HFFc6 (cell line): ENCODE data around the gene NUBP2. TPM values are rescaled to one million over a fixed set of nuclear protein-coding genes. Genes with fewer than 3 reads are reported as not detected.

Experiments
- DNase-seq: peaks from one replicate; pipeline ENCODE4 v3.0.0-alpha.2; 2018
- H3K27ac Mint-ChIP-seq: 2 replicates; pipeline ENCODE4 v1.8.0; 2020; ENCODE audit warnings: mild to moderate bottlenecking, mixed read lengths
- H3K27me3 Mint-ChIP-seq: 2 replicates; pipeline ENCODE4 v1.8.0; 2021; ENCODE audit warnings: mild to moderate bottlenecking, moderate library complexity, mixed read lengths; ENCODE audit not compliant: insufficient read depth
- H3K36me3 Mint-ChIP-seq: 2 replicates; pipeline ENCODE4 v1.8.0; 2021; ENCODE audit warnings: low read depth, mixed read lengths
- H3K4me1 Mint-ChIP-seq: 2 replicates; pipeline ENCODE4 v1.8.0; 2020; ENCODE audit warnings: low read depth, mixed read lengths
- H3K4me3 Mint-ChIP-seq: 2 replicates; pipeline ENCODE4 v1.8.0; 2020; ENCODE audit warnings: mild to moderate bottlenecking, moderate library complexity, mixed read lengths
- H3K9me3 Mint-ChIP-seq: 2 replicates; pipeline ENCODE4 v1.8.0; 2020; ENCODE audit warnings: mild to moderate bottlenecking, mixed read lengths
- total RNA-seq, 6 experiments: library from RNA; stranded (reverse); fragmentation: NEBNext Ultra II Directional; extraction: Animal tissue kit (Norgen Biotek cat#: 25700); gene quantifications; 2 replicates in 1 of 6; 3 replicates in 5 of 6; pipeline ENCODE4 v1.2.3, GENCODE V29; 2021
- TF ChIP-seq, protein P1 (sequence below): fragments of 200-600 bp; sonication (generic); IDR thresholded peaks from 2 replicates; pipeline ENCODE4 v1.5.0; 2021; ENCODE audit warnings: antibody characterized with exemption, mild to moderate bottlenecking

The NUBP2 gene
- total RNA-seq, 6 experiments from 2014 or later, result 41.5 to 53.8 (median 43.5) TPM

DNA sequence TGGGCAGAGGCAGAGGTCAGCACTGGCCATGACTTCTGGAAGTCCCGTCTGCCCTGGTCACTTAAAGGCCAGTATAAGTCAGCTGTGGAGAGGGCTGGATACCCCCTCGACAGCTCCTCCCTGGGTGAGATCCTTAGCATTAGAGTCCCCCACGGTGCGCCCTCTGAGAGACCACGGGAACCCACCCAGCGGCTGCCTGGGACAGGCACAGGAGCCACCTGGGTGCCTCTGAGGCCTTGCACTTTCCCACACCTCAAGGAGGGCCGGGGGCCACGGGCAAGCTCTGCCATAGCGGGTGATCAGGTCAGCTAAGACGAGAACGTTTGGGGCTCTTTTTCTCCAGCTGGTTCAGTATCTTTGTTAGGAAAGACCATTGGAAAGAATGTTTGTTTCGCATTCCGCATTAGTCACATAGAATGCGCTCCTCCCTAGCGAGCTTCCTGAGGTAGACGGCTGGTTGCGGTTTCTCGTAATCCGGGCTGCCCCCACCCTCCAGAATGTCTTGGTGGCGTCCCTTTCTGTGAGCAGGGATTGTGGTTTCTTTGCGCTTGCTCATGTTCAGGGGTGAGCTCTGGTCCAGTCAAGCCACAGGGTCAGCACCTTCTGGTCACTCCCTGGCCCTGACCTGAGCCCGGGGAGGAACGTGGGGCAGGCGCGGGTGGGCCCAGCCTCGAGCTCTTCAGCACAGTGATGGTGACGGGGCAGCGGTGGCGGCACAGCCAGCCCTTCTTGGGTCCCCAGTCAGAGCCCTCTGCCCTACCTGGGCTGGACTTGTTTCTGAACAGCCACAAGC, 36.7 kb upstream of the NUBP2 start:
- Mint-ChIP-seq H3K36me3 (peaks cover 5% of the 10 kb centered on the region), H3K9me3 (no peaks in the 10 kb centered on the region), H3K4me3 (peak overlapping the region; percentile 82), H3K27ac (peak overlapping the region; percentile 96), H3K27me3 (peaks cover 2% of the 10 kb centered on the region; the same call in 1 of the 2 replicates), H3K4me1 (peaks cover 28% of the 10 kb centered on the region)
- DNase-seq, result peak; percentile 77
- TF ChIP-seq, protein P1, sequence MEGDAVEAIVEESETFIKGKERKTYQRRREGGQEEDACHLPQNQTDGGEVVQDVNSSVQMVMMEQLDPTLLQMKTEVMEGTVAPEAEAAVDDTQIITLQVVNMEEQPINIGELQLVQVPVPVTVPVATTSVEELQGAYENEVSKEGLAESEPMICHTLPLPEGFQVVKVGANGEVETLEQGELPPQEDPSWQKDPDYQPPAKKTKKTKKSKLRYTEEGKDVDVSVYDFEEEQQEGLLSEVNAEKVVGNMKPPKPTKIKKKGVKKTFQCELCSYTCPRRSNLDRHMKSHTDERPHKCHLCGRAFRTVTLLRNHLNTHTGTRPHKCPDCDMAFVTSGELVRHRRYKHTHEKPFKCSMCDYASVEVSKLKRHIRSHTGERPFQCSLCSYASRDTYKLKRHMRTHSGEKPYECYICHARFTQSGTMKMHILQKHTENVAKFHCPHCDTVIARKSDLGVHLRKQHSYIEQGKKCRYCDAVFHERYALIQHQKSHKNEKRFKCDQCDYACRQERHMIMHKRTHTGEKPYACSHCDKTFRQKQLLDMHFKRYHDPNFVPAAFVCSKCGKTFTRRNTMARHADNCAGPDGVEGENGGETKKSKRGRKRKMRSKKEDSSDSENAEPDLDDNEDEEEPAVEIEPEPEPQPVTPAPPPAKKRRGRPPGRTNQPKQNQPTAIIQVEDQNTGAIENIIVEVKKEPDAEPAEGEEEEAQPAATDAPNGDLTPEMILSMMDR, result no peak

DNA sequence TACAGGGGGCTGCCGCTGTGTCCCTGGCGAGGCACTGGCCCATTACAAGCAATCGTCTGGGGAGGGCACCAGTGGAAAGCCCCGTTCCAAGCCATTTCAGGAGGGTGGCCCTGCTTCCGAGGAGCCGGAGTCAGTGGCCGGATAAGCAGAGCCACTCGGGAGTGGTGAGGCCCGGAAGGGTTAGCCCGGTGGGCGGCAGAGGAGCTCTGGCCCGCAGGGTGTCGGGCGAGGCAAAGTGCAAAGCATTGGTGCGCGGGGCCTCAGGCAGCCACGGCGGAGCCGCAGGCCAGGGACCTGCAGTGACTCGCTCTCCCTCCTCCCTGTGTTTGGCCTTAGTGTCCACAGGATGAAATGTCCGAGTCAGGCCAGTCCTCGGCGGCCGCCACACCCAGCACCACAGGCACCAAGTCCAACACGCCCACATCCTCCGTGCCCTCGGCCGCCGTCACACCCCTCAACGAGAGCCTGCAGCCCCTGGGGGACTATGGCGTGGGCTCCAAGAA, 36.0 kb upstream of the NUBP2 start:
- Mint-ChIP-seq H3K27ac (peak overlapping the region; percentile 96; the same call in 1 of the 2 replicates), H3K4me1 (peaks cover 28% of the 10 kb centered on the region), H3K4me3 (no peak overlapping the region), H3K9me3 (no peaks in the 10 kb centered on the region), H3K27me3 (peaks cover 2% of the 10 kb centered on the region; the same call in 1 of the 2 replicates), H3K36me3 (peaks cover 5% of the 10 kb centered on the region)
- TF ChIP-seq, protein P1, result no peak
- DNase-seq, result no peak

DNA sequence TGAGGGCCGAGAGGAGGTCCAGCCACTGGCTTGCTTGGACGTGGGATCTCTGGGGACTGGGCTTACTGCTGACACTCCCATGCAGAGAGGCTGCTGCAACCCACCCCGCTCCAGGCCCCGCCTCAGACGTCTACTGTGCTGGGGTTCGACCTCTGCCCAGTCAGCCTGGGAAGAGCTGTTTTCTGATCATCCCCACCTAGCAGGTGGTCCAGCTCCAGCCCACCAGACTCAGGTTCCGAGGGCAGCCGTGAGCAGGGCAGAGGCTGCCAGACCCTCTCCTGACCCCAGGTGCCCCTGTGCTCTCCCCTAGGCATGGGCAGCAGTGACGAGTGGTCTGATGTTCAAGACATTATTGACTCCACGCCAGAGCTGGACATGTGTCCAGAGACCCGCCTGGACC, 34.8 kb upstream of the NUBP2 start:
- Mint-ChIP-seq H3K4me3 (no peak overlapping the region), H3K36me3 (peaks cover 5% of the 10 kb centered on the region), H3K27ac (no peak overlapping the region), H3K27me3 (peaks cover 2% of the 10 kb centered on the region), H3K9me3 (no peaks in the 10 kb centered on the region), H3K4me1 (peaks cover 28% of the 10 kb centered on the region)
- TF ChIP-seq, protein P1, result no peak
- DNase-seq, result no peak

DNA sequence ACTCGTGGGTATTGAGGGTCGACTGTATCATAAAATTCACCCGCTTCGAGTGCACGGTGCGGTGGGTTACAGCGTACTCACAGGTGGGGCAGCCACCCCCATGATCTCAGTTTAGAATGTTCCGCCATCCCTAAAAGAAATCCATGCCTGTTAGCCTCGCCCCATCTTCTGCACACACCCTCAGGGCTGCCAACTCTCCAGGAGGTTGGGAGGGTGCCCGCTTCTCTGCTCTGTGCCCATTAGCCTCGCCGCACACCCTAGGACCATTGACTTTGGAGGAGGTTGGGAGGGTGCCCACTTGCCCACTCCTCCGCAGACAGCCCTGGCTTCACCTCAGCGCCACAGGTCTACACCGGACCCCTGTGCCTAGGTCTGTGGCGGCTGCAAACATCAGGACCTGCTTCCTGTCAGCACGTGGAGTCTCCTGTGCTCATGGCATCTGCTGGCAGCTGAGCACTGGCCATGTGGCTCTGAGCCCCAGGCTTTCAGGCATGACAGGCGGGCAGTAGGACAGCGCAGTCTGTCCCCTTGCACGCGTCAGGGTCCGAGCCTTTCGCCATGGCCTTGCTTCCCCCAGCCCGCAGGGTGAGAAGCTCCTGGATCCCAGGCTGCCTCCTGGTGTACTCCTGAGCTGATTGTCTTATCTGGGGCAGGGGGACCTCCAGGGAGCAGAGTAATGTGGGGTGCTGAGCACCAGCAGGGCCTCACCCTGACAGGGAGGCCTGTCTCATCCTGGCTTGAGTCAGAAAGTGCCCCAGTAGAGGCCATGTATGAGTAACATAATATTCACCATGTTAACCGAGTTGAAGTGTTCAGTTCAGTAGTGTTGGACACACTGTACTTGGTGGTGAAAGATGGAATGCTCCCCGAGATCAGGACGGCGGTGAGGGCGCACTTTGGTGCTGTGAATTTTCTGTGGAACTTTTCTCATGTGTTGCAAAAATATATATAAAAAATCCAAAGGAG, 33.3 kb upstream of the NUBP2 start:
- peaks cover 5% of the 10 kb centered on the region for H3K36me3 Mint-ChIP-seq
- H3K27ac Mint-ChIP-seq, result peak overlapping the region; percentile 52
- H3K27me3 Mint-ChIP-seq, result peaks cover 2% of the 10 kb centered on the region
- no peaks in the 10 kb centered on the region for H3K9me3 Mint-ChIP-seq
- TF ChIP-seq, protein P1, result no peak
- H3K4me1 Mint-ChIP-seq, result peaks cover 28% of the 10 kb centered on the region
- H3K4me3 Mint-ChIP-seq, result no peak overlapping the region
- peak; percentile 34 for DNase-seq

DNA sequence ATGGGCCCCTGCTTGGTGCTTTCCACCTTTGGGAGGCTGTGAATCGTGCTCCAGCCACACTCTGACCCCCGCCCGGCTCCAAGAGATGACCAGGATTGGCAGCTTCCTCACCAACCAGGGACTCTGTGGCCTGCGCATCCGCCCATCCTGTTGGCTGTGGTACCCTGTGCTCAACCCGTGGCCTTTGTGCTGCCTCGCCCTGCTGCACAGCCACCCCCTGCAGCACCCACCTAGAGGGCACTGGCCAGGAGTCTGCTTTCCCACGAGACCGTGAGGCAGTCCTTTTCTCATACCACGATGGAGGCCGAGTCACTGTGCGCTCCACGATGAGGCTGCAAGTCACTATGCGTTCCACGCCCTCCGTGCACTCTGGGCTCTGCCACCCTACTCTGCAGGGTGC, 30.8 kb upstream of the NUBP2 start:
- Mint-ChIP-seq H3K9me3 (no peaks in the 10 kb centered on the region), H3K4me1 (peaks cover 7% of the 10 kb centered on the region), H3K27ac (no peak overlapping the region), H3K27me3 (peaks cover 2% of the 10 kb centered on the region), H3K36me3 (peaks cover 9% of the 10 kb centered on the region; the same call in 1 of the 2 replicates), H3K4me3 (no peak overlapping the region)
- DNase-seq, result no peak
- TF ChIP-seq, protein P1, result no peak
